GM12865 (cell line): ENCODE measurements around the gene FOXP1.

Experiments used
- DNase-seq: peaks from one replicate; pipeline ENCODE4 v3.0.0; 2010; ENCODE audit warnings: low read depth
- H3K4me3 ChIP-seq: 2 replicates; pipeline ENCODE4 v1.5.1; 2011; ENCODE audit warnings: mild to moderate bottlenecking, low read depth, low read length, control low read depth
- TF ChIP-seq, protein P1 (sequence below): IDR thresholded peaks from 2 replicates; pipeline ENCODE4 v1.5.1; 2011; ENCODE audit warnings: low read length, control low read depth, low read depth, inconsistent platforms; ENCODE audit not compliant: insufficient read depth; ENCODE audit errors: missing control alignments

The FOXP1 gene

DNA sequence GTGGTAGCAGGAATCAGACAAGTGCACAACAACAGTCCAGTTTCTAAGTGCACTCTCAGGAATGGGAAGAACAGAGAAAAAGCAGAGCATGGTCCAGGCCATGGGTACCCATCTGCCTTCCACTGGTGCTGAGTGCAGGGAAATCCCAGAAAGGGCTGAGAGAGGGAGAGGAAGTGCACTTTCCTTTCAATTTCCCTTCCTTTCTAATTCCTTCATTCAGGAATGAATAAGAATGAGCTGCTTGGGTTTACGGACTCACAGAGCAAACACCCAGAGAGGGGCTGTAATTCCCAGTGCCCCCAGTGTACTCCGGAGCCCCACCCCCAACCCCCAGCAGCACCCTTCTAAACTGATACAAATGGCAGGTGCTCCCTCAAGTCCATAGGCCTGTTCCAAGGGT lies 300.6 kb downstream of the FOXP1 start:
- H3K4me3 ChIP-seq, result no peak overlapping the region
- TF ChIP-seq, protein P1, sequence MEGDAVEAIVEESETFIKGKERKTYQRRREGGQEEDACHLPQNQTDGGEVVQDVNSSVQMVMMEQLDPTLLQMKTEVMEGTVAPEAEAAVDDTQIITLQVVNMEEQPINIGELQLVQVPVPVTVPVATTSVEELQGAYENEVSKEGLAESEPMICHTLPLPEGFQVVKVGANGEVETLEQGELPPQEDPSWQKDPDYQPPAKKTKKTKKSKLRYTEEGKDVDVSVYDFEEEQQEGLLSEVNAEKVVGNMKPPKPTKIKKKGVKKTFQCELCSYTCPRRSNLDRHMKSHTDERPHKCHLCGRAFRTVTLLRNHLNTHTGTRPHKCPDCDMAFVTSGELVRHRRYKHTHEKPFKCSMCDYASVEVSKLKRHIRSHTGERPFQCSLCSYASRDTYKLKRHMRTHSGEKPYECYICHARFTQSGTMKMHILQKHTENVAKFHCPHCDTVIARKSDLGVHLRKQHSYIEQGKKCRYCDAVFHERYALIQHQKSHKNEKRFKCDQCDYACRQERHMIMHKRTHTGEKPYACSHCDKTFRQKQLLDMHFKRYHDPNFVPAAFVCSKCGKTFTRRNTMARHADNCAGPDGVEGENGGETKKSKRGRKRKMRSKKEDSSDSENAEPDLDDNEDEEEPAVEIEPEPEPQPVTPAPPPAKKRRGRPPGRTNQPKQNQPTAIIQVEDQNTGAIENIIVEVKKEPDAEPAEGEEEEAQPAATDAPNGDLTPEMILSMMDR, result no peak
- no peak for DNase-seq

DNA sequence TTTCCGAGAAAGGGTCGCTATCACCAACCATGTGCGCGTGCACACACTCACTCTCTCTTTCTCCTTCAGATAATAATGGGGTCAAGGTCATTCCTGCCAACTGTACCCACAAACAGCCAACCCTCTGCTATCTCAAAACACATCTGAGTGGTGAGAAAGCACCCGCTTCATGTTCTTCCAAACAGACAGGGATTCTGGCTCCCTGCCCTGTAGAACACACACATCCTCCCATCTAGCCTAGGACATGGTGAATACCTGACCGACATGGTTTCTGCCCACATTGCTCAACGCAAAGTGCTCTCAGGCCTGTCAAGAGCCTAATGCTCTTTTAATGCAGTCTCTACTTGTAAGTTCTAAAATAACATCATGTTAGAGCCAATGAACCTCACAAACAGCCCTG lies 302.2 kb downstream of the FOXP1 start:
- TF ChIP-seq, protein P1, result no peak
- no peak for DNase-seq
- no peak overlapping the region for H3K4me3 ChIP-seq

DNA sequence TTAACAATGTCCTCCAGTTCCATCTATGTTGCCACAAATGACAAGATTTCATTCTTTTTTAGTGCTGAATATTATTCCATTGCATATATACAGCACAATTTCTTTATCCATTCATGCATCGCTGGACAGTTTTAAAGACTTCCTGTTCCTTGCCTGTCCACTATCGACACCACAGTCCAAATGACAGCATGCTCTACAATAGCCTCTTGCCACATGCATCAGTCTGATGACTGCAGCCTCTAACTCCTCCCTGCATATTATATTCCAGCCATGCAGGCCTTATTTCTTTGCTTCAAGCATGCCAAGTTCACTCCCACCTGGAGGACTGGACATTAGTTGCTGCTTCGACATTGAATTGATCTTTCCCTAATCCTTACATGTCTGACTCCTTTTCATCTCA lies 306.2 kb downstream of the FOXP1 start:
- TF ChIP-seq, protein P1, result no peak

DNA sequence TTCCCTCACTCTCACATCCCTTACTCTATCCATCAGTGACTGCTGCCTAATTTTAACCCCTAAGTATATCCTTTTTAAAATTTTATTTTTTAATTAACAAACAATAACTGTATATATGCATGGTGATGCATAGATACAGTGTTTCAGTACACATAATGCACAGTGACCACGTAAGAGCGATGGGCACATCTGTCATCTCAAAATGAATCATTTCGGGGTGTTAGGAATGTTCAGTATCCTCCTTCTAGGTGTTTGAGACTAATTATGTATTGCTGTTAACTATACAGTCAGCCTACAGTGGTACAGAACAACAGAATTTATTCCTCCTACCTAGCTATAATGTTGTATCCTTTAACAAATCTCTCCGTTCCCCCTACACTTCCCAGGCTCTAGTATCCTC lies 307.0 kb downstream of the FOXP1 start:
- no peak overlapping the region for H3K4me3 ChIP-seq
- no peak for DNase-seq
- TF ChIP-seq, protein P1, result no peak

More for the DNA sequence above, 306.2 kb downstream of the FOXP1 start:
- no peak overlapping the region for H3K4me3 ChIP-seq
- DNase-seq, result no peak

DNA sequence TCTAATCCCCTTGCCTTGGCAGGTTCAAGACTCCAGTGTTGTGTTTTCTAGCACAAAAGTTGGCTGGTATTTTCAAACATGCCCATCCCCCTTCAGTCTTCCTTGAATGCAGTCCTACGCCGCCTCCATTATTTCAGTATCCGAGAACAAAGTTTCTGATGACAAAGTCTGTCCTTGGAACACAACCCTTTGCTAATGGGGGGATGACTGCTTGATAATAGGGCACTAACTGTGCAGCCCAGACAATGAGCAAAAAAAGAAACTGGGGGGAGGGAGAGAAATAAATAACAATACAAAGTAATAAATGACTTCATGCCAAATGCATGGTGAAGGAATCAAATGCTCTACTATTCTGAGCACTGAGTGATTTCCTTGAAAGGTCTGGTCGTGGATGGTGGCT lies 310.1 kb downstream of the FOXP1 start:
- TF ChIP-seq, protein P1, result no peak
- H3K4me3 ChIP-seq, result no peak overlapping the region
- DNase-seq, result no peak

DNA sequence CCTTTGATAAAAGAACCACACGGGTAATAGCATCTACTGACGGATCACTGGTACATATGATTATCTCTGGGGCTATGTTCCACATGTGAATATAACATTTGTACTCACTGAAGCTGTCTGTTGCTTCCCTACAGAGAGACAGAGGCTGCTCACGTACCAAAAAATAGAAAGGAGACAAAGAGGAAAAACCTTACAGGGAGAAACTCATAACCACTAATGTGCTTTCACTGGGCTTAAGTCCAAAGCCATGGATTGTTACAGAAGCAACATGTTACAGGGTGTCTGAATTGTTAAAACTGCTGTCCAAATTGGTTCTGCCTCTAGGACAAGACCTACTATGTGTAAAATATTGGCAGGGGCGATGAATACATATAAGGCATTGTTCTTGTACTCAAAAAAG lies 311.9 kb downstream of the FOXP1 start:
- TF ChIP-seq, protein P1, result no peak

DNA sequence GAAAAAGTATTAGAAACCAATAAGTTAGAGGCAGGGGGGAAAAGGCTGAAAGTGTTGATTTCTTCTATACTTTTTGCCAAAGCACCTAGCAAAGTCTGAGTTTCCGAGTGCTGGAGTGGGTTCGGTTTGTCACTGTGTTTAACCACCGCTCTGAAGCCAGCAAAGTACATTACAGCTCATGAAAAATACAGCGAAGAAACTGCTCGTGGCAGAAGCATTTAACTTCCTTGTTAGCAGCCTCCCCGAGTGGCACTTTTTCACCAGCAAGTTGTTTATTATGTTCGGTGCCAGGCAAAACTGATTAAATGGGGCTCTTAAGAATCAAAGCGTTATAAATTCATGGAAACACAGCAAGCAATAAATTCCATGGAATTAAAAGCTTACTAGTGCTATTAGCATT lies 313.6 kb downstream of the FOXP1 start:
- H3K4me3 ChIP-seq, result no peak overlapping the region
- DNase-seq, result no peak
- TF ChIP-seq, protein P1, result no peak

More for the DNA sequence above, 311.9 kb downstream of the FOXP1 start:
- H3K4me3 ChIP-seq, result no peak overlapping the region
- no peak for DNase-seq
